ENCODE results near the gene PSTK.
A peak's percentile ranks its signal among the peaks of the same experiment; 100 is the strongest.

Gene PSTK

GRCh38 chr10:122993797-122994336 is 13.7 kb downstream of the PSTK start:
- no peak for DNase-seq

GRCh38 chr10:122995936-122996335 is 15.7 kb downstream of the PSTK start:
- DNase-seq, result no peak

DNA sequence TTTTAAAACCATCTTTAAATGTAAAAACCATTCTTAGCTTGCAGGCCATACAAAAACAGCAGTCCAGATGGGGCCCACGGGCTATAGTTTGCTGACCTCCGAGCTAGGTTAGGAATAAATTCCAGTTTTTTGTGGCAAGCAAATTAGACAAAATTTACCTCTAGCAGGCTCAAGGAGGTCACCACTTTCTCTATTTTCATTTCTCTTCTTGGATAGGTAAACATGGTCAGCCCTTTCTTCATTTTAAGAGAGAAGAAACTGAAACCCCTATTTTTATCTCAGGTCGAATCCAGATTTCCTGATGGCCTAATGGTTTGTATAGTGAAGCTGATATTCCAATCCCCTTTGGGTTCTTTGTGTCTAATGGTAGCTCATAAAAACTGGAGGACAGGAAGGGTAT is 17.7 kb downstream of the PSTK start:
- no peak for DNase-seq

DNA sequence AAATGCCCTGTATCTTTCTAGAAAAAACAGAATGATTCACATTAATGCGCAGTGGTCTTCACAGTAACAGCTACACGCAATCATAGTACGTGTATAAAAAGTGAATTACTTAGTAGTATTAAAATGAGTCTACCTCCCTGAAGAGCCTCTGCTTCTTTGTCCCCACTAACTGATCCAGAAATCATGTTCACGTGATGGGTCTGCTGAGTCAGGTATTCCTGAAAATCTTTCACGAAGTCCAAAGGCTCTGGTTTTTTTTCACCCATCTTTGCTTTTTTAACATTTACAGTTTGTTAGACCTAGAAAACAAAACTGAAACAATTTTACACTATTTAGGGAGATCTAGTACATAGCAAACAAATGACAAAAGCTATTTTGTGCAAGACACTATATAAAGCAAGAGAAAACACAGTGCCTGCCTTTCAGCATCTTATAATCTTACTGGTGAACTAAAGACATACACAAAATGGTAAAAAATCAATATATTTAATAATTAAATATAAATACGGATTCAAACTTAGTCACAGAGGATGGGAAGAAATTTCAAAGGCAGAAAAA is 18.2 kb downstream of the PSTK start:
- no peak for DNase-seq

- no peak for DNase-seq
Measured at GRCh38 chr10:122998934-122999333, 18.7 kb downstream of the PSTK start.

GRCh38 chr10:122999347-122999746 is 19.1 kb downstream of the PSTK start:
- DNase-seq, result no peak

- DNase-seq, result no peak
Measured at GRCh38 chr10:123000155-123000554, 20.0 kb downstream of the PSTK start.

- no peak for DNase-seq
Measured at GRCh38 chr10:123001370-123001769, 21.2 kb downstream of the PSTK start.

GRCh38 chr10:123004298-123004697 is 24.1 kb downstream of the PSTK start:
- DNase-seq, result no peak

DNA sequence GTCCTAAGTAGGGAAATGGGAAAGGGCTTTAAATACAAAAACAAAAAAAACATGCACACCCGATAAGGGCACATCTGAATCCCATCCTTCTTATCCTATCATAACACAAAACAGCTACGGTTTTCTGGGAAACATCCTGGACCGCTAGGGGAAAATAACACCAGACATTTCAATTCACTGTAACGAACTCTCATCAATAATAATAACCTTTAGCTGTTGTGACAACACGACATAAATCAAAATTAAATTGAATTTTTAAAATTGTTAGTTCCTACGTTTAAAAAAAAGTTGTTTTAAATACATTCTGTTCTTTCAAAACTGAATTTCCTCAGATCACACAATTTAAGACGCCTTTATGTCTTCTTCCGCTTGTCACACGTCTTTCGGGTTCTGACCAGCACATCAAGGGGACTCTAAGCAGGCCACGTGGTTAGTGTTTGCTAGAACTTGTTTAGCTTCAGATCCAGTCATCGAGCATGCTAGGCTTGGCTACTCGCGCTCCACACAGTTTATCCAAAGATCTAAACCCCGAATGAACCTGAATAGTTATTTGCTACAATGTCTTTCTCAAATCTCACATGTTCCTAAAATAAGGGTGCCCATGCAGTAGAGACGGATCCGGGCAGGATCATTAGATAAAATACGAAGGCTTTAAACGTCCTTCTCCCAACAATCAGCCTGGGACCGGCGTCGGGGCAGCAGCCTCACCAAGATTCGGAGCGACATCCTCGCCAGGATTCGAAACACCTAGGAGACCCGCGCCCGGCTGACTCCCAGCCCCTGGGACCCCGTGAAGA is 27.6 kb downstream of the PSTK start:
- DNase-seq, result peak; percentile 66 to 72

DNA sequence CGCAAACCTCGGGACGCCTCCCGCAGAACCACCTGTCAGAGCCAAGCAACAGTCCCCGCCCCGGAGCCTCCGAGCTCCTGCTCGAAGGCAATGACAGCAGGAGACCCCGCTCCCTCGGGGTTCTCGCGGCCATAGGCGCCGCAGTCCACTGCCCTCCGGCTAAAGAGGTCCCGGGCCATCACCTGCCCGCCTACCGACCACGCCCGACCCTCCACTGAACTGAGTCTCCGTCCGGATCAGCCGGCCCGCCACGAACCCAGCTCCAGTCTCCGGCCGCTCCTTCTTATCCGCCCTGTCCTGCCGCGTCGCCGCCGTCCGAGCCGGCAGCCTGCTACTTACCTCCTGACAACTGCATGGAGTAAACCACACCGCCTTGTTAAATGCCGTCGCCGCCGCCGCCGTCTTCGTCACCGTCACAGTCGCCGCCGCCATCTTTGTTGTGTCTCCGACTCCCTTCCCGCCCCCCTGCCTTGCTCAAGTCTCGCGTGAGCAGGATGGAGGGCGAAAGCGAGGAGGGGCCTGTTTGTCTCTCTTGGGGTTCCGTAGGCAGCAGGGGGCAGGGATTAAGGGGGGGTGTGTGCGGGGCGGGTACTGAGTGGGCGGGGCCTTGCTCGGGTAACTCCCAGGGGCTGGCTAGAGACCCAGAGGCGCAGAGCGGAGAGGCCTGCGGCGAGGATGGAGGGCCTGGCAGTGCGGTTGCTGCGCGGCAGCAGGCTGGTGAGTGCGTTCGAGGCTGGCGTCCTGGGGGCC is 28.3 kb downstream of the PSTK start, which contains the start of the genes ACADSB and IKZF5:
Gene ACADSB, plus strand, starts transcription at position 652 of the 750 bp plus-strand sequence. Its CDS starts 24 bp downstream, at position 676.
Gene IKZF5, minus strand, starts transcription at position 441 of the 750 bp plus-strand sequence. CDS start 10,170 bp downstream, outside the sequence.
- DNase-seq, result peak; percentile 98

GRCh38 chr10:123009105-123009820 is 29.1 kb downstream of the PSTK start:
- peak in 1 of 2 donors; percentile 10 for DNase-seq

DNA sequence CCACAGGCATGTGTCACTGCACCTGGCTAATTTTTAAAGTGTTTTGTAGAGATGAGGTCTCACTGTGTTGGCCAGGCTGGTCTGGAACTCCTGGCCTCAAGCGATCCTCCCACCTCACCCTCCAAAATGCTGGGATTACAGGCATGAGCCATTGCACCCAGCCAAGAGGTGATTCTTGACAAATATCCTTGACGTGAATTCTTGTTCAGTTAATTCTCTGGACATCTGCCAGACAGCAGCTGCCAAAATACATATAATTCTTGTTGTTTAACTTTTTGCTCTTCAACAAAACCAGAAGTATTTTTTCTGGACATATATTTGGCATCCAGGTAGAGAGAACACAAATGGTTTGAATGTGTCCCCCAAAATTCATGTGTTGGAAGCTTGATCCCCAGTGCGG is 31.8 kb downstream of the PSTK start:
- no peak for DNase-seq

DNA sequence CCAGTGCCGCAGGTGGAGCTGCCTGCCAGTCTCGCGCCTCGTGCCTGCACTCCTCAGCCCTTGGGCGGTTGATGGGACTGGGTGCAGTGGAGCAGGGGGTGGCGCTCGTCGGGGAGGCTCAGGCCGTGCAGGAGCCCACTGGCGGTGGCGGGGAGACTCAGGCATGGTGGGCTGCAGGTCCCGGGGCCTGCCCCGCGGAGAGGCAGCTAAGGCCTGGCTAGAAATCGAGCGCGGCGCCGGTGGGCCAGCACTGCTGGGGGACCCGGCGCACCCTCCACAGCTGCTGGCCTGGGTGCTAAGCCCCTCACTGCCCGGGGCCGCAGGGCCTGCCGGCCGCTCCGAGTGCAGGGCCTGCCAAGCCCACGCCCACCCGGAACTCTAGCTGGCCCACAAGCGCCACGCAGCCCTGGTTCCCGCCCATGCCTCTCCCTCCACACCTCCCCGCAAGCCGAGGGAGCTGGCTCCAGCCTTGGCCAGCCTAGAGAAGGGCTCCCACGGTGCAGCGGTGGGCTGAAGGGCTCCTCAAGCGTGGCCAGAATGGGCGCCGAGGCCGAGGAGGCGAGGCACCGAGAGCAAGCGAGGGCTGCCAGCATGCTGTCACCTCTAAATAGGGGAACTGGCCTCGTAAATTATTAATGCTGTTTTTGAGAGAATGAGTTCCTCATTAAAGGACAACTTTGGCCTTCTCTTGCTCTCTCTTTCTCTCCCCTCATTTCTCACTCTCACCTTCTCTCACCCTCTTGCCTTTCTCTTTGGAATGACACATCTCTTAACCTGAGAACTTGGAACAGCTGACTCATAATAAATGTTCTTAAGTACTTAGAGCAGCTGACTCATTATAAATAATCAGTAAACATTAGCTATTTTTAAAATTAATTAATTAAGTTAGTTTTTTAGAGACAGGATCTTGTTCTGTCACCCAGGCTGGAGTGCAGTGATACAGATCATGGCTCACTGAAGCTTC is 33.5 kb downstream of the PSTK start:
- no peak for DNase-seq

DNA sequence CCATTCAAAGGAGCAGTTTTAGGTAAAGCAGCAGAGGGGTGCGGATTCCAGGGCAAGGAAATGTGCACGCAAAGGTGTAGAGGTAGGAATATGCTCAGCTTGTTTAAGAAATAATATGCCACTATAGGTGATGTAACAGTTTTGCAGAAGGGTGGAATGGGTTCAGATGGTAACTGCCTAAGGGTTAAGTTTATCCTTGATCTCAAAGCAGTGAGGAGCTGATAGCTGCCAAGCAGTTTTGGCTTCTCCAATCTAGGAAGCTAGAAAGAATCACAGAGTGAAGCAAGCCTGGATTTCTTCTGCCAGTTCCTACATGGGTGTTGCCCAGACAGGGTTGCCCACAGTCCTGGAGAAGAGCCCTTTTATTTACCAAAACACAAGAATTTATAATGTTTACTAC is 34.6 kb downstream of the PSTK start:
- DNase-seq, result no peak

GRCh38 chr10:123016228-123016627 is 36.0 kb downstream of the PSTK start:
- no peak for DNase-seq

GRCh38 chr10:123017421-123018165 is 37.4 kb downstream of the PSTK start:
- no peak for DNase-seq

DNA sequence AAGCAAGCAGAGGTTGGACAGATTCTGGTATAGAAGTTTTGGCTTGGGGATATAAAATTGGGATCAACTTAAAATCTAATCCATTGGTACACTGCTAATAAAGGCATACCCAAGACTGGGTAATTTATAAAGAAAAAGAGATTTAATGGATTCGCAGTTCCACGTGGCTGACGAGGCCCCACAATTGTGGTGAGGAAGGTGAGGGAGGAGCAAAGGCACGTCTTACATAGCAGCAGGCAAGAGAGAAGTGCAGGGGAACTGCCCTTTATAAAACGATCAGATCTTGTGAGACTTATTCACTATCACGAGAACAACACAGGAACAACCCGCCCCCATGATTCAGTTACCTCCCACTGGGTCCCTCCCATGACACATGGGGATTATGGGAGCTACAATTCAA is 38.3 kb downstream of the PSTK start:
- no peak for DNase-seq

DNA sequence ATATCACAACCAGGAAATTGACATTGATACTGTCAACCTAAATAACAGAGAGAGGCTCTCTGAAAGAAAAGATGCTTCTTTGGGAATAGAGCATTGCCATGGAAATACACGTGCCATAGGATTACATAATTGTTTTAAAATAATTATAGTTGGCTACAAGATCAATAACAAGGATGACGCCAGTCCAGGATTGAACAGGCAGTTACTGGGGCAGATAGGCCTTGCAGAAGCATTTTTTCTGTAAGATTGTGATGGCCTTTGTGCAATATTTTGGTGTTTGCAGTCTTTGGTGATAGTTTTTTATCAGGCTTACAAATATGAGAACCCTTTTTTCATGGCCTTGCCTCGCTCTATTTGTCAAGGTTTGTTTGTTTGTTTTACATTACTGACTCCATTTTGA is 39.1 kb downstream of the PSTK start:
- DNase-seq, result no peak

- DNase-seq, result no peak
Measured at GRCh38 chr10:123019941-123020703, 39.9 kb downstream of the PSTK start.
